Astrocyte (in vitro differentiated cells and primary cell): ENCODE results near the gene CAMKK2. TPM values are rescaled to one million over a fixed set of nuclear protein-coding genes. Genes with fewer than 3 reads are reported as not detected.

Experiments used
- DNase-seq: peaks from one replicate; pipeline ENCODE4 v3.0.0-alpha.2; 2010; ENCODE audit warnings: low read depth
- FAIRE-seq: peaks from 2 replicates; lab custom pipeline; 2011; peaks lifted over from hg19 to GRCh38; lab: Jason Lieb, UNC
- H2AFZ ChIP-seq: 2 replicates; pipeline ENCODE4 v1.6.0; 2012; ENCODE audit warnings: low read depth, low read length, inconsistent platforms
- H3K27ac ChIP-seq: 2 replicates; pipeline ENCODE4 v1.5.1; 2011; ENCODE audit warnings: low read depth, low read length, inconsistent platforms
- H3K27me3 ChIP-seq: 2 replicates; pipeline ENCODE4 v1.6.0; 2011; ENCODE audit warnings: low read length, inconsistent platforms; ENCODE audit not compliant: insufficient read depth
- H3K36me3 ChIP-seq: 2 replicates; pipeline ENCODE4 v1.5.1; 2011; ENCODE audit warnings: low read length, inconsistent platforms; ENCODE audit not compliant: insufficient read depth
- H3K4me1 ChIP-seq: 2 replicates; pipeline ENCODE4 v1.5.1; 2011; ENCODE audit warnings: low read length, inconsistent platforms; ENCODE audit not compliant: insufficient read depth
- H3K4me2 ChIP-seq: 2 replicates; pipeline ENCODE4 v1.6.0; 2012; ENCODE audit warnings: low read length, inconsistent platforms
- H3K4me3 ChIP-seq: 2 replicates; pipeline ENCODE4 v1.5.1; 2011; ENCODE audit warnings: low read depth, mild to moderate bottlenecking, low read length, inconsistent platforms; ENCODE audit not compliant: insufficient read depth
- H3K79me2 ChIP-seq: 2 replicates; pipeline ENCODE4 v1.6.0; 2012; ENCODE audit warnings: mild to moderate bottlenecking, low read length, inconsistent platforms; ENCODE audit not compliant: insufficient read depth
- H3K9ac ChIP-seq: 2 replicates; pipeline ENCODE4 v1.6.0; 2012; ENCODE audit warnings: mild to moderate bottlenecking, low read length, inconsistent platforms
- H3K9me3 ChIP-seq: 2 replicates; pipeline ENCODE4 v1.5.1; 2012; ENCODE audit warnings: low read depth, mild to moderate bottlenecking, low read length, inconsistent platforms; ENCODE audit not compliant: insufficient read depth
- H4K20me1 ChIP-seq: 2 replicates; pipeline ENCODE4 v1.6.0; 2012; ENCODE audit warnings: low read length, inconsistent platforms; ENCODE audit not compliant: insufficient read depth
- H3K27ac Mint-ChIP-seq: one replicate; pipeline ENCODE4 v1.8.0; 2021; ENCODE audit warnings: mild to moderate bottlenecking, mixed read lengths; ENCODE audit not compliant: unreplicated experiment
- H3K27me3 Mint-ChIP-seq: one replicate; pipeline ENCODE4 v1.8.0; 2021; ENCODE audit warnings: low read depth, mixed read lengths; ENCODE audit not compliant: unreplicated experiment
- H3K36me3 Mint-ChIP-seq: one replicate; pipeline ENCODE4 v1.8.0; 2021; ENCODE audit warnings: low read depth, mixed read lengths; ENCODE audit not compliant: unreplicated experiment
- H3K4me1 Mint-ChIP-seq: one replicate; pipeline ENCODE4 v1.8.0; 2021; ENCODE audit warnings: low read depth, mixed read lengths; ENCODE audit not compliant: unreplicated experiment
- H3K4me3 Mint-ChIP-seq: one replicate; pipeline ENCODE4 v1.8.0; 2021; ENCODE audit warnings: mild to moderate bottlenecking, moderate library complexity, mixed read lengths; ENCODE audit not compliant: unreplicated experiment
- H3K9me3 Mint-ChIP-seq: one replicate; pipeline ENCODE4 v1.8.0; 2021; ENCODE audit warnings: mild to moderate bottlenecking, mixed read lengths; ENCODE audit not compliant: unreplicated experiment
- CTCF ChIP-seq: IDR thresholded peaks from 2 replicates; pipeline ENCODE4 v1.5.1; 2011; ENCODE audit warnings: low read depth, mild to moderate bottlenecking, inconsistent platforms, low read length, moderate library complexity; ENCODE audit not compliant: insufficient read depth
- EZH2 ChIP-seq: IDR thresholded peaks from 2 replicates; pipeline ENCODE4 v1.6.1; 2012; ENCODE audit warnings: mild to moderate bottlenecking, low read length, inconsistent platforms; ENCODE audit not compliant: insufficient read depth
- total RNA-seq: library from RNA; stranded (reverse); gene quantifications from 2 replicates; pipeline ENCODE4 v1.2.1, GENCODE V29; 2021

CAMKK2 gene
- total RNA-seq, 1 donor from 2014 or later, result 22.0 TPM

- Histone ChIP-seq H3K79me2 (no peaks in the 10 kb centered on the region), H3K27ac (no peak overlapping the region), H3K9ac (peak overlapping the region; percentile 48), H2AFZ (no peak overlapping the region), H3K9me3 (no peaks in the 10 kb centered on the region), H3K4me2 (peak overlapping the region; percentile 62), H4K20me1 (peaks cover 42% of the 10 kb centered on the region), H3K4me1 (peaks cover 20% of the 10 kb centered on the region), H3K4me3 (no peak overlapping the region), H3K27me3 (no peaks in the 10 kb centered on the region), H3K36me3 (peaks cover 2% of the 10 kb centered on the region)
- no peak for TF ChIP-seq EZH2
- TF ChIP-seq CTCF, result no peak
- FAIRE-seq (no peak), DNase-seq (no peak)
- H3K27ac Mint-ChIP-seq, result no peak overlapping the region
- H3K4me3 Mint-ChIP-seq, result no peak overlapping the region
- peaks cover 7% of the 10 kb centered on the region for H3K36me3 Mint-ChIP-seq
- H3K9me3 Mint-ChIP-seq, result no peaks in the 10 kb centered on the region
- H3K4me1 Mint-ChIP-seq, result no peaks in the 10 kb centered on the region
- no peaks in the 10 kb centered on the region for H3K27me3 Mint-ChIP-seq
These were observed 17.0 kb downstream of the CAMKK2 start for GRCh38 chr12:121279507-121279915.

GRCh38 chr12:121279071-121279375, 17.5 kb downstream of the CAMKK2 start:
- peak overlapping the region; percentile 62 for H3K4me2 ChIP-seq
- H3K9me3 ChIP-seq, result no peaks in the 10 kb centered on the region
- peak overlapping the region; percentile 15 for H3K27ac ChIP-seq
- Mint-ChIP-seq H3K4me3 (no peak overlapping the region), H3K9me3 (no peaks in the 10 kb centered on the region), H3K4me1 (no peaks in the 10 kb centered on the region), H3K27ac (no peak overlapping the region), H3K27me3 (no peaks in the 10 kb centered on the region), H3K36me3 (peaks cover 7% of the 10 kb centered on the region)
- H4K20me1 ChIP-seq, result peaks cover 39% of the 10 kb centered on the region
- H3K79me2 ChIP-seq, result no peaks in the 10 kb centered on the region
- H3K4me1 ChIP-seq, result peaks cover 20% of the 10 kb centered on the region
- no peak for TF ChIP-seq CTCF
- peak; percentile 36 for DNase-seq
- H3K4me3 ChIP-seq, result no peak overlapping the region
- H2AFZ ChIP-seq, result peak overlapping the region; percentile 6
- no peak for FAIRE-seq
- H3K9ac ChIP-seq, result peak overlapping the region; percentile 48
- no peaks in the 10 kb centered on the region for H3K27me3 ChIP-seq
- peaks cover under 1% of the 10 kb centered on the region for H3K36me3 ChIP-seq

- peaks cover 7% of the 10 kb centered on the region for H3K36me3 Mint-ChIP-seq
- H3K9ac ChIP-seq, result no peak overlapping the region
- H3K27me3 ChIP-seq, result no peaks in the 10 kb centered on the region
- no peak for DNase-seq
- H4K20me1 ChIP-seq, result peaks cover 36% of the 10 kb centered on the region
- no peaks in the 10 kb centered on the region for H3K9me3 ChIP-seq
- H3K27ac Mint-ChIP-seq, result no peak overlapping the region
- no peaks in the 10 kb centered on the region for H3K4me1 Mint-ChIP-seq
- H2AFZ ChIP-seq, result no peak overlapping the region
- H3K27me3 Mint-ChIP-seq, result no peaks in the 10 kb centered on the region
- no peak for FAIRE-seq
- peak overlapping the region; percentile 15 for H3K27ac ChIP-seq
- no peaks in the 10 kb centered on the region for H3K79me2 ChIP-seq
- H3K4me3 Mint-ChIP-seq, result no peak overlapping the region
- TF ChIP-seq EZH2, result no peak
- no peak for TF ChIP-seq CTCF
- no peaks in the 10 kb centered on the region for H3K36me3 ChIP-seq
- peak overlapping the region; percentile 62 for H3K4me2 ChIP-seq
- H3K9me3 Mint-ChIP-seq, result no peaks in the 10 kb centered on the region
- H3K4me1 ChIP-seq, result peaks cover 20% of the 10 kb centered on the region
- no peak overlapping the region for H3K4me3 ChIP-seq
These were observed 18.1 kb downstream of the CAMKK2 start for GRCh38 chr12:121278169-121279070.
